ENCODE measurements around the gene PRDM13. TPM values are rescaled to one million over a fixed set of nuclear protein-coding genes. Genes with fewer than 3 reads are reported as not detected.

PRDM13 gene
- total RNA-seq, 1 donor from 2014 or later = not detected

- Mint-ChIP-seq H3K9me3 (no peaks in the 10 kb centered on the region), H3K27ac (no peak overlapping the region), H3K27me3 (ENCODE audit: insufficient read depth, low read depth) (peaks cover 92% of the 10 kb centered on the region), H3K36me3 (no peaks in the 10 kb centered on the region), H3K4me1 (peaks cover 18% of the 10 kb centered on the region), H3K4me3 (peak overlapping the region; percentile 41)
- H2AFZ ChIP-seq (replicated peaks) = no peak overlapping the region
- no peaks in the 10 kb centered on the region for H3K79me2 ChIP-seq (ENCODE audit: low read depth)
- H3K36me3 ChIP-seq = no peaks in the 10 kb centered on the region
- peaks cover 13% of the 10 kb centered on the region for H3K4me1 ChIP-seq
- H3F3A ChIP-seq (ENCODE audit: low read depth) = peaks cover 24% of the 10 kb centered on the region
- no peaks in the 10 kb centered on the region for H3K9me3 ChIP-seq (ENCODE audit: low read depth)
- no peak overlapping the region for H3K4me2 ChIP-seq
- TF ChIP-seq, protein P1, sequence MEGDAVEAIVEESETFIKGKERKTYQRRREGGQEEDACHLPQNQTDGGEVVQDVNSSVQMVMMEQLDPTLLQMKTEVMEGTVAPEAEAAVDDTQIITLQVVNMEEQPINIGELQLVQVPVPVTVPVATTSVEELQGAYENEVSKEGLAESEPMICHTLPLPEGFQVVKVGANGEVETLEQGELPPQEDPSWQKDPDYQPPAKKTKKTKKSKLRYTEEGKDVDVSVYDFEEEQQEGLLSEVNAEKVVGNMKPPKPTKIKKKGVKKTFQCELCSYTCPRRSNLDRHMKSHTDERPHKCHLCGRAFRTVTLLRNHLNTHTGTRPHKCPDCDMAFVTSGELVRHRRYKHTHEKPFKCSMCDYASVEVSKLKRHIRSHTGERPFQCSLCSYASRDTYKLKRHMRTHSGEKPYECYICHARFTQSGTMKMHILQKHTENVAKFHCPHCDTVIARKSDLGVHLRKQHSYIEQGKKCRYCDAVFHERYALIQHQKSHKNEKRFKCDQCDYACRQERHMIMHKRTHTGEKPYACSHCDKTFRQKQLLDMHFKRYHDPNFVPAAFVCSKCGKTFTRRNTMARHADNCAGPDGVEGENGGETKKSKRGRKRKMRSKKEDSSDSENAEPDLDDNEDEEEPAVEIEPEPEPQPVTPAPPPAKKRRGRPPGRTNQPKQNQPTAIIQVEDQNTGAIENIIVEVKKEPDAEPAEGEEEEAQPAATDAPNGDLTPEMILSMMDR (IDR thresholded peaks at IDR 0.05) = peak; percentile 59
- peak; percentile 57 for TF ChIP-seq EZH2 (IDR thresholded peaks at IDR 0.05)
- no peak for TF ChIP-seq EZH2phosphoT487 (IDR thresholded peaks at IDR 0.05)
- H3K4me3 ChIP-seq = no peak overlapping the region
- no peak overlapping the region for H3K9ac ChIP-seq
- no peak overlapping the region for H3K27ac ChIP-seq
- peaks cover 100% of the 10 kb centered on the region for H3K27me3 ChIP-seq
- DNase-seq (ENCODE audit: low spot score) = peak; percentile 75
- peaks cover 90% of the 10 kb centered on the region for H4K20me1 ChIP-seq (ENCODE audit: low read depth)
Measured at GRCh38 chr6:99605074-99605734, 1.4 kb upstream of the PRDM13 start.

DNA sequence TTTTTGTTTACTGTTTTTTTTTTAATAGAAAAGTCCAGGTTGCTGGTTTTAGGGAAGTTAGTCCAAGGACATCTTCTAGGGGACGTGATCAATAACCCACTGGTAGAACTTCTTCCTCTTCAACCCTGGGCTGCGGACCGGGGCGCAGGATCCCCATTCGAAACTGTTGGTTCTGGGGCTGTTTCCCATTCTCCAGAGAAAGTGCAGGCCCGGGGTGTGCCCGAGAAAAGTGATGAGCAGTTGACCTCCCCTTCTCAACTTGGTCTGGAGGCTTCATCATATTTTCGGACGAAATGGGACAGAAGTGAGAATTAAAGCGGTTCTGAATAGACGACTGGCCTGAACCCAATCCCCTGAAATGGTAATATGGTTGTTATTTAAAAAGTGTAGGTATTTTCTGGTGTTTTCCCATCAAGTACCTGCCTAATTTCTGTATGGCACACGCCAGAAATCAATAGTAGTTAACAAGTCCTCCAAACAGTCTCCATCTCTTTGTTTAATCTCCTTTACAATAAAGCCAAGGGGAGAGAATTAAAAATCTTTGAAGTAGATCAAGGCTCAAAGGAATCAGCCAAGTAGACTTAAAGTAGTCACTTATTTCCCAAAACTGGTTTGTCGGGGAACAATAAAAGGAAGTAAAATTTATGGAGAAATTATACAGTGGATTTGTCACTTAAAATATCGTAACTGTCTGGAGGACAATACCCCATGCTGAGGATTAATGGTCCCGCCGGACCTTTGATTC is 550 bp upstream of the PRDM13 start:
- Histone ChIP-seq H3K27me3 (peaks cover 100% of the 10 kb centered on the region), H3K4me3 (no peak overlapping the region), H3K36me3 (no peaks in the 10 kb centered on the region), H3K4me2 (no peak overlapping the region), H2AFZ (replicated peaks) (no peak overlapping the region), H3K79me2 (ENCODE audit: low read depth) (no peaks in the 10 kb centered on the region), H3K9me3 (ENCODE audit: low read depth) (no peaks in the 10 kb centered on the region), H3F3A (ENCODE audit: low read depth) (peaks cover 24% of the 10 kb centered on the region), H3K4me1 (peaks cover 13% of the 10 kb centered on the region), H4K20me1 (ENCODE audit: low read depth) (peaks cover 98% of the 10 kb centered on the region), H3K9ac (no peak overlapping the region), H3K27ac (no peak overlapping the region)
- no peak overlapping the region for H3K27ac Mint-ChIP-seq
- no peaks in the 10 kb centered on the region for H3K36me3 Mint-ChIP-seq
- no peak for TF ChIP-seq EZH2 (IDR thresholded peaks at IDR 0.05)
- no peak for TF ChIP-seq EZH2phosphoT487 (IDR thresholded peaks at IDR 0.05)
- TF ChIP-seq, protein P1 (IDR thresholded peaks at IDR 0.05) = no peak
- peaks cover 18% of the 10 kb centered on the region for H3K4me1 Mint-ChIP-seq
- H3K4me3 Mint-ChIP-seq = no peak overlapping the region
- peaks cover 92% of the 10 kb centered on the region for H3K27me3 Mint-ChIP-seq (ENCODE audit: insufficient read depth, low read depth)
- no peak for DNase-seq (ENCODE audit: low spot score)
- H3K9me3 Mint-ChIP-seq = no peaks in the 10 kb centered on the region

DNA sequence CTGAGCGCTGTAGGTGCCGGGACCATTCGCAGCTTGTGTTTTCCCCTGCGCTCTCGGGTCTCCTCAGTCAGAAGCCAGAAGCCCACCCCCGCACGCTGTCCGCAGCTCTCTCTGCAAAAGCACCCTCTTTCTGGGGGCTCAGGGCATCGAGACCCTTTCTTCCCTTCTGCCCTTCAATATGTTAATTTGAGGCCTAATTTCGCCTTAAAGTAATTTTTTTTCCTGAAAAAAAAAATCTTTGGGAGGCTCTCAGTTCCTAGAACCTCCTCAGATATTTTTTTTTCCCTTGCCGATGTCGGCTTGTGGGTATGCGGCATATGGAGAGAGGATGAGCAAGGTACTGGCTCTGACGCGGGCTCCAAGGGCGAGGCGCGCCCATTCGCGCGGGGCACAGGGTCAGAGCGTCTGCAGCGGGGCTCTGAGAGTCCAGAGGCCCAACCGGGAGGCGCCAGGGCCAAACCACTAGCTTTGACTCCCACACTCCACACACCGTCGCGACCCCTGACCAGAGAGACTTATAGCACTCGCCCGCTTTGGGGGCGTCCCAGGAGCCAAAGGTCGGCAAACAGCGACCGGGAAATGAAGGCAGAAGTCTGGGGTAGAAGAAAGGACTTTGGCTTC is 893 bp downstream of the PRDM13 start:
- H3K79me2 ChIP-seq (ENCODE audit: low read depth) = no peaks in the 10 kb centered on the region
- H3K4me3 ChIP-seq = no peak overlapping the region
- peaks cover 100% of the 10 kb centered on the region for H3K27me3 ChIP-seq
- peak; percentile 52 for DNase-seq (ENCODE audit: low spot score)
- no peaks in the 10 kb centered on the region for H3K36me3 Mint-ChIP-seq
- H3K4me2 ChIP-seq = no peak overlapping the region
- no peaks in the 10 kb centered on the region for H3K36me3 ChIP-seq
- H3K9ac ChIP-seq = no peak overlapping the region
- H4K20me1 ChIP-seq (ENCODE audit: low read depth) = peaks cover 98% of the 10 kb centered on the region
- H3K4me3 Mint-ChIP-seq = no peak overlapping the region
- peaks cover 92% of the 10 kb centered on the region for H3K27me3 Mint-ChIP-seq (ENCODE audit: insufficient read depth, low read depth)
- no peaks in the 10 kb centered on the region for H3K9me3 Mint-ChIP-seq
- peaks cover 28% of the 10 kb centered on the region for H3F3A ChIP-seq (ENCODE audit: low read depth)
- H2AFZ ChIP-seq (replicated peaks) = no peak overlapping the region
- H3K27ac ChIP-seq = no peak overlapping the region
- no peak overlapping the region for H3K27ac Mint-ChIP-seq
- peaks cover 16% of the 10 kb centered on the region for H3K4me1 Mint-ChIP-seq
- peaks cover 13% of the 10 kb centered on the region for H3K4me1 ChIP-seq
- TF ChIP-seq EZH2phosphoT487 (IDR thresholded peaks at IDR 0.05) (no peak), EZH2 (IDR thresholded peaks at IDR 0.05) (peak; percentile 41)
- H3K9me3 ChIP-seq (ENCODE audit: low read depth) = no peaks in the 10 kb centered on the region
